NCI-H446 treated with DMSO at 0.1 percent for 48 hours (cell line): Measurements from ENCODE around the gene CHIT1.
A peak's percentile ranks its signal among the peaks of the same experiment; 100 is the strongest.
"Not testable (repeated sequence)": the region's sequence is repeated elsewhere in the genome, so short reads cannot be mapped to it uniquely, and the experiment has no call there.

Experiments used
- DNase-seq: peaks from one replicate; lab custom pipeline; 2025; lab: John Stamatoyannopoulos, UW

Gene CHIT1

DNA sequence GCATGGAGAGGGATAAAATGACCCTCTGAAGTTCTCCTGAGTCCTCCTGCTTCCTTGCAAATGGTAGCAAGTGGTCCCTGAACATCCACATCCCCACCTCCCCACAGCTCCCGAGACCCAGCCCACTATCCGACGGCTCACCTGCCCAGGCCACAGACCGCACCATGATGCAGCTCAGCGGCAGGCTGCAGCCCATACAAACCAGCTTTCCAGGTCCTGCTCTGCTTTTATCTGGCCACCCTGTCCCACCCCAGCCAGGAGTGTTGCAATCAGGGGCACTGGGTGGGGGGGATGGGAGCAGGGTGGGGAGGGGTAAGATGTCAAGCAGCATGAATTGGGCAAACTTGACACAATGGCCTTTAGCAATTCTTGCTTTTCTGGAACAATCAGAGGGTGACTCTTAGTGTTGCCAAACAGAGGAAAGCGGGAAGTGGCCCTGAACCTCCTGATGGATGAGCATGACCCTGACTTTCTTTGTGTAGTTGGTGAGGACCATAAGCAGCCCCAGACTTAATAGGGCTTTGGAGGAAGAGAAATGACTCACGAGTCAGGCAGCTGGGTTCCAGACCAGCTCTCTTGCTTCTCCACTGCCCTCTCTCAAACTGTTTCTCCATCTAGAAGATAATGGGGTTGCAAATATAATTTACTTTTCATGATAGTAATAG lies at the start of gene CHIT1:
Gene CHIT1 (minus strand): TSS at position 203 of the 665 bp plus-strand sequence. CDS start 37 bp downstream, at position 166.
- DNase-seq = no peak

GRCh38 chr1:203278885-203279406 lies 49.5 kb upstream of the CHIT1 start:
- no peak for DNase-seq

DNA sequence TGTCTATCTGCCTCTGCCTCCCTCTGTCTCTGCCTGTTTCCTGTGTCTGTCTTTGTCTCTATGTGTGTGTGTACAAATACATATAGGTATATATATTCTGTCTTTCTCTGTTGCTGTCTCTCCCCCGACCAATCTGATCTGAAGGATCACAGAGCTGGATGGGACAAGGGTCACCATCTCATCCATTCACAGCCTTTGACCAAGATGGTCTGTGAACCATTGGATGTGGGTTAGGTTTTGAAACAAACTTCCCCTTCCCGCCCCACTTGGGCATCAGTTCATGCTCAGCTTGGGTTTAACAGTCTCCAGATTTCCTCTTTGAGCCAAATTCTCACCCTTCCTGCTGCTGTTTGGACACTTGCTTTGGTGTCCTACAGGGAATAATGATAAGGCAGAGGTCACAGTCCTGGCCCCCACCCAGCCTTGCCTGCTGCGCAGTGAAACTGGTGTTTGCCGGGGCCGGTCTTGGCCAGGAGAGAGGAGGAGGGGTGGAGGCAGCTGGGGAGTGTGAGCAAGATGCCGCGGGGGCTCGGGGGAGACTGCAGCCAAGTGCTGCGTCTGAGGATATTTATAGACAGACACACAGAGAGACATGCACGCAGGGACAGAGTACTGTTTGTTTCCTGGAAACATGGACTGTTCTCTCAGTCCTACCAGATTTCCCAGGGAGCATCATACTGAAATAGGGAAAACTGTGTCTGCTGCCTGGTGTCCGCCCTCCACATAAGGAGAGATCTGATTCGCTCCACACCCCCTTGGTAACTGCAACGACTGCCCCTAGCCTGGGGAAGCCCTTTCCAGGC lies 48.8 kb upstream of the CHIT1 start:
- peak; percentile 88 for DNase-seq

DNA sequence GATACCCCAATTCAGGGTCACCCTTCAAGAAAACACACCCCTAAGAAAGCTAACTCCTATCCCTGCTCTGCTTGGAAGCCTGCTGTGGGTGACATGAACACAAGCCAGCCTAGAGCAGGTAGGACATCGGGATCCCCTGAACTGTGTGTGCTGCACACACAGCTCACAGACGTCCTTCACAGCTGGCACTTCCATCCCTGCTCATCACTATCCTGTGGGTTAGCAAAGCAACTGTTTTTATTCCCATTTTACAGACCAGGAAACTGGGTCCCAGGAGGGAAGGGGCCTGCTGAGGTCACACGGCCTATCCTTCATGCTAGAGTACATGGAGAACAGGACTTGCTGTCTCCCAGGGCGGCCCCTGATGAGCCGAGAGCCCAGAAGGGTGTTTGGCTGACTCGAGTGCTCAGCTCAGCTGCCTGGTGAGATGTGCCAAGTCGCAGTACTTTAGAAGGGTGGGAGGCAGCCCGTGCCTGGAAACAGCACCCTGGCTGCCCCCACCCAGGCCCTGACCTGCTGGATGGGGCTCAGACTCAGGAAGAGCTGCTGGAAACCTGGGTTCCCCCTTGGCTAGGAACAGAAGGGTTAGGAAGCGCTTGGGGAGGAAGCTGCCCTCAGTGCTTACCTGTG lies 47.6 kb upstream of the CHIT1 start:
- no peak for DNase-seq

DNA sequence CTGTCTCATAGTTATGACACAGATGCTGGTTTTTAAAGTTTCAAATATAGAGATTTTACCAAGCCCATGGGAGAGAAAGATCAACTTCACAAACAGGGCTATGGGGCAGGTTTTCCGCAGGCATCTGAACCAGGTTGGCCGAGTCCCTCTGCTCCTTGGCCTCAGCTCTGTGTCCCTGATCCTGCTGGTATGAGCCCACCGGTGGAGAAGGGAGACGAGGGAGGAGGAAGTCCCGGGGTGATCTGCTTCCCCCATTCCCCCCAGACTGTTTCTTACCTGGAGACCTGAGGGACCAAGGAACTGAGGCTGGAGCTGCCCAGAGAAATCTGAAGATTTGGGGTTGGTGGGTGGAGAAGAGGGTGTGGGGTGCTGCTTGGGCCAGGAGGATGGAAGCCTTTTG lies 46.9 kb upstream of the CHIT1 start:
- no peak for DNase-seq

DNA sequence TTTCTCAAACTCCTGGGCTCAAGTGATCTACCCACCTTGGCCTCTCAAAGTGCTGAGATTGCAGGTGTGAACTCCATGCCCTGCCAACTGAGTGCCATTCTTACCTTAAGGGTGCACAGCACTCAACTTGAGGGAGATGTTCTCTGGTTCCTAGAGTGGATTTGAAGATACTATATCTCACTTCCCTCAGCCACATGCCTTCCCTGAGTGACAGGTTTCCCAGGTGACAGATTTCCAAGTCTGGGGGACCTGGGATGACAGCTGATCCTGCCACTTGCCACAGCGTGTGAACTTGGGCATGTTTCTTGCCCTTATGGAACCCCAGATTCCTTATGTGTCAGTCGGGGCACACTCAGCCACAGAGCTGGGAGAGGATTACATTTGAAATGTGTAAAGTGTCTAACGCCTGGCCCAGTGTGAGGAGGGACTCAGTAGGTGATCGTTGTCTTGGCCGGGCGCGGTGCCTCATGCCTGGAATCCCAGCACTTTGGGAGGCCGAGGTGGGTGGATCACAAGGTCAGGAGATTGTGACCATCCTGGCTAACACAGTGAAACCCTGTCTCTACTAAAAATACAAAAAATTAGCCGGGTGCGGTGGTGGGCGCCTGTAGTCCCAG lies 46.3 kb upstream of the CHIT1 start:
- DNase-seq = no peak

- peak; percentile 34 for DNase-seq
These were observed 45.3 kb upstream of the CHIT1 start for GRCh38 chr1:203274603-203275381.

GRCh38 chr1:203273869-203274602 lies 44.6 kb upstream of the CHIT1 start:
- DNase-seq = no peak

DNA sequence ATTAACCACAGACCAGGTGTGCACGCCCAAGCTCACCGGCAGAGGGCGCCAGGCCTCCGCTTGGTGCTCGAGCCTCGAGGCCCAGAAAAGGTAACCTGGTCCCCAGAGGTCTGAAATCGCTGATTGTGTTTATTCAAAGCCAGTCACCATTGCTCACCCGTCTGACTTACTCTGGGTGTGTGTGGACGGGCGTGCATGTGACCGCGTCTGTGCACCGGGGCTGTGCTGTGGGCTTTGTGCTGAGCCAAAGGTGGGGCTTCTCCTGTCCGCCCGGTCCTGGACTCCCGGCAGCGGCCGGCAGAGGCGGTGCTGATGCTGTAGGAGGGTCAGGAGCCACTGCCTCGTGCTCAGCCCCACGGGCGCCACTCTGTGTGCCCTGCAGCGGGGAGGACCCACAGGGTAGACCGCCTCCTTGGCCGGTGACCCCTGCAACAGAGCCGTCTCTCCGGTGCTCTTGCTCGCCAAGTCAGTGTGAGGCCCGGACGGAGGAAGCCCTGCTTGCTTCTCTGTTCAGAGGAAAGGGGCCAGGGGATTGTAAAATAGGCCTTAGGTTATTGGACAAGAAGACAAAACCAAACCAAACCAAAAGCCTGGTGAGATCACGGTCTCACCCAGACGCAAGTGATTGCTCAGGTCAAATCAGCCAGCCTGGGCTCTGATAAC lies 43.9 kb upstream of the CHIT1 start:
- peak; percentile 68 for DNase-seq

DNA sequence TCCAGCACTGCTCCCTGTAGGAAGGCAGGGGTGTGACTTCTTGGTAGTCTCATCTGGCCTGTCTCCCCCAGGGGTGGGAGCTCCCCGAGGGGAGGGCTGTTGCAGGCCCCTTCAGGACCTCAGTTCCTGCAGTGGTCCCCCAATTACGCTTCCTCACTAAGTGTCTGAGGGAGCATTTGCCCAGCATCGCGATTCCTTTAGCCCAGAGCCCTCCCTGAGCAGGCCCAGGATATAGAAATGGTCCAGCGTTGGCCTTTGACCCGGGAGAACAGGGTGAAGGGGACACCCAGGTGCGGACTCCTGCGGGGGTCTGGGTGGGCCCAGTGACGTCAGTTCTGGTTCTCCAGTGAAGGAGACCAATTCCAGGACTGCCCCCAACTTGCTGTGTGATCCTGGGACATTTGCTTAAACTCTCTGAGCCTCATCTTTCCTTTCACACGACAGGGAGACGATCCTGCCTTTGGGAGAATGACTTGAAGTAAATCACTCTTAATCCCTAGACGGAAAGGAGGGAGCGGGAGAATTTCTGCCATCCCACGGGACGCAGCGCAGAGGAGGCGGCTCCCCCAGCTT lies 43.2 kb upstream of the CHIT1 start:
- no peak for DNase-seq

DNA sequence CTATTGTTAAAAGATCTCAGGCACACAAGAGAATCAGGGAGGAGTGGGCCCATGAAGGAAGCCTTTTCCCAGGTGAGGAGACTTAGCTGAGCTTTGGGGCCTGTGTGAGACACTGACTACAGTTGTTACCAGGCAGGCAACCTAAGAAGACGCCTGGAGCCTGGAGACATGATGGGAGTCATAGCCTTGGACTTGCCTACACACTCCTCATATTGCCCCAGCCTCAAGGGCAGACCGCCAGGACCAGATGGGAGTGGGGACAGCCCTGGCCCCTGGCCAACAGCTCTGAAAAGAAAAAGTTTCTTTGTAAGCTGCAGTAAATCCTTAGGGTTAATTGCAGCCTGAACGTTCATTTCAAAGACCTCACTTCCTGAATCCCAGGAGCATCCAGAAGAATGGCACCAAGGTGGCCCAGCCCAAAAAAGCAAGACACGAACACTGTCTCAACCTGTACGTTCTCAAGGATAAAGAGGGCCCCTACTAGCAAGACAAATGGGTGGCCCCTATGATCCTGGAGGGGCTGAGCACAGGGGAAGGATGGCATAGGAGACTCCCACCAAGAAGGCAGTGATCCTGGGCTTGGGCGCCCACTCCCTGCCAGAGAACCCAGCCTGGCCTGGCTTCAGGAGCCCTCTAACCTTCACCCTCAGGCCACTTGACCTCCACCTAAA lies 42.6 kb upstream of the CHIT1 start:
- peak; percentile 78 for DNase-seq

GRCh38 chr1:203271018-203271743 lies 41.7 kb upstream of the CHIT1 start:
- no peak for DNase-seq

DNA sequence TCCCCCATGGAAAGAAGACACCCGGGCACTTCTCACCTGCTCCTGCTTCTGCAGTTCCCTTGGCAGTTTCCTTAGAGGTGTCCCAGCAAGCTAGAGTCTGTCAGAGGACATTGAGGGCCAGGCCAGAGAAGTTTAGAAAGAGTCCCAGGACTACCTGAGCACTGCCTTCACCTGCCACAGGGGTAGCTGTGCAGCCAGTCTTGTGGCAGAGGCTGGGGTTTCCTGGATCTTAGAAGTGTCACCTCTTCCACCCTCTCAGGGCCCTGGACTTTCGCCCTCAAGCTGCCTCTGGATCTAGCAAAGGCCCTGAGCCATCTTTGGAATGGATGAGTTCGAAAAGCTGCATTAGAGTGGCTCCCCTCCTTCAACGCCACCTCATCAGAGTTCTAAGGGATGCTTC lies 41.0 kb upstream of the CHIT1 start:
- DNase-seq = no peak

GRCh38 chr1:203269654-203270020 lies 40.2 kb upstream of the CHIT1 start:
- DNase-seq = no peak

DNA sequence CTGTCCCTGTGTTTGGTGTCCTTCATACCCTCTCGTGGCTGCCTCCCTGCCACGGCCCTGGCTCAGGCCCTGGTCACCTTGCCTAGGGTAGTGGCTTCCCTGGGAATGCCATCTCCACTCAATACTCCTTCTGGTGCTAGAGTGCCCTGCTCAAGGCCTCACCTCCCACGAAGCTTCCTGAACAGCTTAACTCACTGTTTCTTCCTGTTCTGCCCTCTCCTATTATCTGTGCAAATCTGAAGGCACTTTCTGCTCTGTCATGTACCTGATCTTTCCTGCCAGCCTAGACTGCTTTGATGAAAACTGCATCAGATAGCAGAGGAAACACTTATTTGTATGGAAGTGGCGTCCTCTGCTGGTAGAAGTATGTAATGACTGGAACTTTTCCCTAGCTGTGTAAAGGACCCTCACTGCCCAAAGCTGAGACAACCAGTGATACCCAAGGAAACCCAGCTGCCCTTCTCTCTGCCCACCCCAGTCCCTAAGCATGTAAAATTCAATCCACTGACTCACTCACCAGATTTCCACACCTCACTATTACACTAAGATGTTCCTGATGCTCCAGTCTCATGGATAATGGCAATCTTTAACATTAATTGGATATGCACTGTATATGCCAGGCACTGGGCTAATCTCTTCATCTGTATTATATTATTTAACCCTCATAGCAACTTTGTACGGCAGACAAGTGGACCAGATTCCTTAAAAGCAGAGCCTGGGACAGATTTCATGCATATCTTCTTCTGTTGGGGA lies 39.6 kb upstream of the CHIT1 start:
- DNase-seq = peak; percentile 69

- no peak for DNase-seq
These were observed 38.4 kb upstream of the CHIT1 start for GRCh38 chr1:203267912-203268311.

GRCh38 chr1:203267347-203267846 lies 37.9 kb upstream of the CHIT1 start:
- DNase-seq = peak; percentile 73

- DNase-seq = not testable (repeated sequence)
These were observed 36.7 kb upstream of the CHIT1 start for GRCh38 chr1:203266140-203266539.
